Fibroblast of skin of scalp (primary cell): Measurements from ENCODE around the gene CMSS1.
A peak's percentile ranks its signal among the peaks of the same experiment; 100 is the strongest.

Experiments
- DNase-seq: peaks from one replicate; pipeline ENCODE4 v3.0.0-alpha.2; 2013

The CMSS1 gene

DNA sequence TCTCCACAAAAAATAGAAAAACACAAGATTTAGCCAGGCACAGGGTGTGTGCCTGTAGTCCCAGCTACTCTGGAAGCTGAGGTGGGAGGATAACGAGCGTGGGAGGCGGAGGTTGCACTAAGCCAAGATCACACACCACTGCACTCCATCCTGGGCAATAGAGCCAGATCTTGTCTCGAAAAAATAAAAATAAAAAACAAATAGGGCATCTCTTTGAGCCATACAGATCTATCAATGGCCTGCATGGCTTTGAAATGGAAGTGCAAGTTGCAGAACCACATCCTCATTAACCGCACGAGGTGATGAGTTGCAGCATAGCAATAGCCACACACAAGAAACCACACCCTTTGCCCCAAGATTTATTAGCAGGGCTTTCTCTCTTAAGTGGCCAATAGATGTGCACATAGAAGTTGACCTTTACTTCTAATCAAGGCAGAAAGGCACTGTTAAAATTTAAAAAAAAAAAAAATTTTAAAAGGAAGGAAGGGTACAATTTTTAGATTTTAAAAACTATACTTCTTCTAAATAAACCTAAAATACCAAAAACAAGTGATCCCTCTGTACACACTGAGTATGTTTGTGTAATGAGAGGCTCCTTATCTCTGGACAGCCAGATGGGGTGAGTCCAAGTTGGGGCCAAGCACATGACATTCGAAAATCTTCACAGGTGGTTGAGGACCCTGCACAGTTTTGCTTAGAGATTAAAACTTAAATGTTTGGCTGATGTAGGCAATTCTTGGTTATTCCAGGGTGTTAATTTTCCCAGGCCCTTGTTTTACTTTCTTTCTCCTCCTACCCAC lies 243.2 kb downstream of the CMSS1 start:
- DNase-seq, result no peak

DNA sequence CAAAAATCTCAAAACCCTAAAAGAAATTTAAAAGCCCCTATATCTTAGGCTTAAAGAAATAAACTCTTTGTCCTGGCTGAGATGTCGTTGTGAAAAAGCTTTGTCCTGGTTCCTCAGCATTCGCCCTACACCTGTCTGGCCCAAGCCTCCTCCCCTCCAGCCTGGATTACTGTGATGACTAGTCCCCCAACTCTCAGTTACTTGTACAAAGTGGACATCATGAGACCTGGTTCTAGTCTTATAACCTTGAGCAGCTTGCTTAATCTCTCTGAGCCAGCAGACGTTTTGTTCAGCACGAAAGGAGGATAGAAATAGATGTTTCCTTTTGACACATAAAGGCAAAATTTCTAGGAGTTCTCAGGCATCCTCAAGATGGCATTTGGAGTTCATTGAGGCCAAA lies 245.0 kb downstream of the CMSS1 start:
- DNase-seq, result no peak

DNA sequence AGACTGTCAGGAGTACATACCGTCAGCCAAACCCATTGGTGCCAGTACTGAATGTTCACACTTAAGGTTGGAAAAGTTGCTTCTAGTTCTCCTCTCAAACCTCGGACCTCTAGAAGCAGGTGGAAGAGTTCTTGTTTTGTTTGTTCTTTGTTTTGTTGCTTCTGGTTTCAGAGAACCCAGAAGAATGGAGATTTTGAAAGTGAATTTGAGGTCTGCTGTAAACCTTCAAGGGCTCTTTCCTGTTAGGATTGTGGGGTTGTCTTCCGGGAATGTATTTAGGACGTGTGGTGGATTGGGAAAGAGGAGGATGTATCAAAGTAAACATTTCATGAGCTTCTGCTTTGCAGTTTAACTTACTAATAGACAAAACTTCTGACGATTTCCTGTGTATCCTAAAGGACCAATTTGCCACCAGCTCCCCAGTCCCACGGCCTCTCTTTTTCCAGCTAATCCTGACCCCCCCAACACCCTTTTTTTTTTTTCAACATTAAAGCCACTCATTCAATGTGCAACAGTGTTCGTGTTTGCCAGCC lies 246.3 kb downstream of the CMSS1 start:
- peak; percentile 56 for DNase-seq

DNA sequence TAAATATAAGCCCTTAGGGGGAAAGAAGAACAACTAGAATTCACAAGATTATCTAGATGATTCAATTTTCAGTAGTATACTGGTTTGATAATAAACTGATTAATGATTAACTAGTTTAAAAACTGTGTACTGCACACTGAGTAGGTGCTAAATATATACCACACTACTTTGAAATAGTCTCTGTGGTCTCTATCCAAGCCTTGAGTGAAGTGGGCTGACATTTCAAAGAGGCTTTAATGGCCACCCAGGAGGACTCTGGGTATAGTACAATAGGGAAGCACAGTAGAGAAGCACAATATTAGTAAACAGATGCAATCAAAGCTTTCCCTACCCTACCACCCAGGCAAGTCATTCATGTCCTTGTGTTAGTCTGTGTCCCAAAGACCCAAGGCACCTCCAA lies 249.9 kb downstream of the CMSS1 start:
- DNase-seq, result no peak

DNA sequence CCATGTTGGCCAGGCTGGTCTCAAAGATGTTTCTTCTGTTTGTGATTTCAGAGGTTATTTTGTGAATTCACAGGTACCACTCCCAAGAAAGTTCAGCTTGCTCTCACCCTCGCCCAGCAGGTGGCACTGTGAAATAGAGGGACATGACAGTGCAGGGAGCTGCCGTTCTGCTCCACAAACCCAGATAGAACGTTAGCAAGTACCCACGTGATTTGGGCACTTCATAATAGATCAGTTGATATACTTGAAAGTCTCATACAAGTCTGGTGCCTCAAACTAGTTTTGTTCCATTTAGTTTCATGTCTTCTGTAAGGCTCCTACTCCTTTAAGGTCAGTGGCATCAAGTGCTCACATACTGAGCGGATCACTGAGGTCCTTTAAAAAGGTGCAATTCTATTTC lies 251.2 kb downstream of the CMSS1 start:
- DNase-seq, result peak; percentile 80

DNA sequence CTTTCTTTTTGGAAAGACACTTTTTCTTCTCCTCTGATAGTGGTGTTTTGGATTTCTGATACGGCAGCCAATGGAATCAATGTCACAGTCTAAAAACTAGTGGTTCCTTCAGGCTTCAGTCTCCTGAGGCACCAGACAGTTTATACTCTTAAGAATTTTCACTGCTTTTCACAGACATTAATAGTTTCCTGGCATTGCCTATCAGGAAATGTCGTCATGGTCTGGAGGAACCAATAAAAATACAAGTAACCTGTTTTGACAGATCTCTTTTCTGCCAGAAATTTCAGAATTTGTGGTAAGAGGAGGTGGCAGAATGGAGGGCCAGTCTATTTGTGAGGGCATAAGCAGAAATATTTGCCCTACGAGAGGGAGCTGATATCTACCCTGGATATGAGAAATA lies 251.8 kb downstream of the CMSS1 start:
- DNase-seq, result no peak

DNA sequence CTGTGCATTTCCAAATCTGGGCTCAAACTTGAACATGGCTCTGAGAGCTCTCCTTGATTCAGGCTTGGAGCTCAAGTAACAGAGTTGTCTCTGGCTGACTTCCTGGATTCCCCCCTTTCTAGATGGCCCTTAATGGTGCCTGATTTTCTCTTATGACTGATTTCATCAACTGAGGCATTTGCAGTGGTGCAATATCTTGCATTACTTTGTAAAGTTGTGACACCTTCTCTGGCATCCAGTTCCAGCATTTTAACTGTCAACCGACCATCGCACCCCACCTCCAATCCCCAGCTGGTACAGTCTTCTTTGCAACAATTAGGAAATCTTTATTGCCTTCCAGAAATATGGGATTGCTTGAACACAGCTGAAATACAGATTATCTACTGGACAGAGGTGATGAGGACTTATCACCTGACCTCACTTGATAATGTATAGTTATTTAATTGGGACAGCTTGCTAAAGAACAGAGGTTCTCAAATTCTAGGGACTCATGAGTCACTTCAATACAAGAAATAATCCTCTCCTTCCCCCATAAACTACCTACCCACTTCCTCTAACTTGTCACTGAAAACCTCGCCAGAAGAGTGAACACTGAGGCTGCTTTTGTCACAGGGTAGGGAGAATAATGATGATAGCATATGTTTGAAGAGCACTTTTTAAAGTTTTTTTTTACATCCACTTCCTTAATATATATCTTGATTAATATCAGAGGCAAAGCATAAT lies 254.8 kb downstream of the CMSS1 start:
- no peak for DNase-seq

GRCh38 chr3:100073049-100073713 lies 255.5 kb downstream of the CMSS1 start:
- no peak for DNase-seq

DNA sequence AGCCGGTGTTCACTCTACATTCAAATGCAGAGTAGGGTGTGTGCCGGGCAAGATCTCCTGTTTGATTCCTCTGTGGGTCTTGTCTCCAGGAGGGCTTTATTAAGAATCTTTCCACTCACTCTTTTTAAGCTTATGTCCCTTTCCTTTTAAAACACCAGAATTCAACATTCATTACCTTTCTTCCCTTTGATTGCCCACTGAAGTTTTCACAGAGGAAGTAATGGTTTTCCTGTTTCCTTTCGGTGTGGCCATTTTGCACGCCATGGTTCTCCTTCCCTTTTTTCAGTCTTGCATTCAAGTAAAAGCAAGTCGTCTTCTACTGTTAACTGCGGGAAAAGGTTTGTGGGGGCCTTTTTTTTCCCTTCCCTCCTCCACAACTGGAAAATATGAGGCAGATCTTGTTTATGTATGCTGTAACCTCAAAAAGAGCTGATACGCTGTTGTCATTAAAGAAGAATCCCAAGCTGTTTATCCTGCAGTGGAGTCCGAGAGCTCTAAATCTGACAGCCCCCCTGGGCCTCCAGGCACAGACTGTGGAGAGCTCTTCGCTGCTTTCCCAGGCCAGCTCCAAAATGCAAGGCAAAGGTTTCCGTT lies 256.1 kb downstream of the CMSS1 start:
- DNase-seq, result peak; percentile 92

DNA sequence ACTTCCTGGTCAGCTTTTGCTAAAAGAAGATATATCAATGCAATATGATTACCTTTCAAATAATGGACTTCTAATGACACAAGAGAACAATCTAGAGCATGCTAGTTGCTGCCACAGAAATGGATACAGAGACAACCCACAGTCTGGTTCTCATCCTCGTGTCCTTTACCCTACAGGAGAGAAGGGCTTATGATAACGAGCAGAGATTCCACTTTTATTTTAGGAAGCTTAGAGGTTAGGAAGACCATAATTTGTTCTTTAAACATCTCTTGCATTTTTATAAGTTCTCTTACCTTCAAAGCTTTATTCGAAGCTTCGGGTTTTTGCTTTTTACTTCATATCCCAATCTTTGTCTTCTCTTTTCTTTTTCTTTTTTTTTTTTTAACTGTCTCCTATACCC lies 257.5 kb downstream of the CMSS1 start:
- no peak for DNase-seq

DNA sequence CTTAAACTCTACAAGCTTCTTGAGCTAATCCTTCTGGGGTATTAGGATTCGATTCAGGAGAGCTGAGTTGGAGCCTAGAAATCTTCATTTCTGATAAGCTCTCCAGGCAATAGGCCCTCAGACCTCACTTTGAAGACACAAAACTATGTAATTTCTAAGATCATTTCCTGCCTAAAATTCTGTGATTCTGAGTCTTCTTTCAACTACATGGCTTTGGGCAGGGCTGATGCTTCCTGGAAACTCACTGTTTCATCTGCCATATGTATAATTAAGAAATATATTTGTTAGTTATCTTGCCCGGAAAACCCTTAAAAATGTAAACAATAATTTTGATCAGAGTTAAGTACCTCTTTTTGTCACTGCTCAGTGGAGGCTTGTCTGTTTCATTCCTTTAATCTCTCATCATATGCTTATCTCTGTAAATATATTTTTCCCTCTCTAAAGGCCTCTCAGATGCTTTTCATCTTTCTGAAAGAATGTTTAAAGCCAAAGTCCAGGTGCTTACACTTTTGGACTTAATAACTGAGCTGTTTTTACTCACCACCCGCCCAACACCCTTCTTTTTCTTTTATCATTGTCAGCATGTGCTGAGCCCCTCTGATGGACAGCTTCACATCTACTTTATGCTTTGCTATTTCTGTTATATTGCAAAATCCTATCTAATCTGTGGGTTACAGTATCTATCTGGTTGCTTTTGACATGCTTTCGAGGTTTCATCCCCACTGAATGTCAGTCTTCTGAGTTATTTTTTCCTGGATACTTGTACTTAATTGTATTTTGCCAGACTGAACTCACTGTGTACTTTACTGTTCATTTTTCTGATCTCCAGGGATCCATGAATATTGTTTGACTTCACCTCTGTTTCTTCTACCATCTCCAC lies 258.4 kb downstream of the CMSS1 start:
- no peak for DNase-seq

DNA sequence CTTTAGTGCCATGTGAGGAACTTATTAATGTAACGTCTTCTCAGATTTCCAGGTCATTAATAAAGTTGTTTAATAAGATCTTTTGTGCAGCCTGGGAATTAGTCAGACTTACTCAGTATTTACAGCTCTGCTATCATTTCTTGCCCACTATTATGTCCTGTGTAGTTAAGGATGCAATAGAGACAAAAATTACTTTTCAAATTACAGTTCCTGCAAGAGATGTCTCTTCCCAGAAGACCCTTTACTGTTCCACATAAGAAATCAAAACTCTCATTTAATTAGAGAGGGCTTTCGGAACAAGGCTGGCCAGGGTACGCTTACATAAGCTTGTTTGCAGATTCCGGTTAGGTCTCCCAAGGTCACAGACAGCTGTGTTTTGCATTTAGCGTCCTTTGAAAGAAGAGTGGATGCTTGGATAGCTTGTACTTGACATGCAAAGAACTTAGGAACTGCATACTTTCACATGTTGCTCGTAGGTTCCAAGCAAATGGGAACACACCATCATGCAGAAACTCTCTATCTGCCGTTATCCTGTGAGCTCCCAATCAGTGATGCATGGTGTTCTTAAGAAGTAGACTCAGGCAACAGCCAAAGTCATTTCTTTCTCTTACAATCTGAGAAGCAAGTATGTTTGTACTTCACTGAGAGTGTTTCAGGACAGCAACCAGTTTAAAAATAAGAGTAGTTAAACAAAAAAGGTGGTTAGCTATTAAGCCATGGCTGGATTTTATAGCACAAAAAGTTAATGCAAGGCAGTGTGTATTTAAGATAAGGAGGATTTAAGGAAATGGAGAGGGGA lies 259.3 kb downstream of the CMSS1 start:
- no peak for DNase-seq

- no peak for DNase-seq
Measured at GRCh38 chr3:100079328-100079727, 261.7 kb downstream of the CMSS1 start.

- peak; percentile 90 for DNase-seq
Measured at GRCh38 chr3:100080573-100080972, 262.9 kb downstream of the CMSS1 start.

DNA sequence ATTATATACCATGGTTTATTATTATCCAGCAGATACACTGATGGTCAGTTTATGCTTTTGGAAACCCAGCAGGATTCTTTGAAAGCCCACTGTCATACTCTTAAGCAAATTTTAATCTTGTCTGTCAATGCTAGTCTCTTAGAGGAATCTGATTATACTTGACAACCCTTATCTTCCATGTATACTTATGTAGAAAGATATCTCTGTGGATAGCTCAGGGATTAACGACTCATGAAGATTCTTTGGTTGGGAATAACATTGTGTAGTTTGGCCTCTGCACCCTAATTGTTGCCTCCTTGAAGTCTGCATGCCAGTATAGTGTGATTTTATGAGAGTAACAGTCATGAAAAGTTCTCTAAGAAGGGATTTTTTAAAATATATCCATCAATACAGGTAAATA lies 263.6 kb downstream of the CMSS1 start:
- DNase-seq, result peak; percentile 42

GRCh38 chr3:100081986-100082692 lies 264.5 kb downstream of the CMSS1 start:
- DNase-seq, result peak; percentile 81

DNA sequence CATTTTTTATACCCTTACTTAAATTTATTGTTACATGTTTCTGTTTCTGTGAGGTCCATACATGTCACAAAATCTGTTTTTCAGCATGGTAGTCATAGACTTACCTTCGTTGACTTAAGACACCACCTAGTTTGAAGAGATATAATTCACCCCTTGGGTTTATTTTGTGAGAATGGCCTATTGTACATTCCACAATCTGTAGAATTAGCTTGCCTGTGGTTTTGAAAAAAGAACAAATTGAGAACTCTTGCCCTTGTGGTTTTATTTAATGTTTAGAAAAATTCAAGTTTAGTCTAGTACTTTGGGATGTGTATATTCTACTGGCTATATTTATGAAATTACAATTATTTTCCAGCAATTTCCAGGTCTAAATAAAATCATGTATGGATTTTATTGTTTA lies 265.1 kb downstream of the CMSS1 start:
- peak; percentile 66 for DNase-seq

DNA sequence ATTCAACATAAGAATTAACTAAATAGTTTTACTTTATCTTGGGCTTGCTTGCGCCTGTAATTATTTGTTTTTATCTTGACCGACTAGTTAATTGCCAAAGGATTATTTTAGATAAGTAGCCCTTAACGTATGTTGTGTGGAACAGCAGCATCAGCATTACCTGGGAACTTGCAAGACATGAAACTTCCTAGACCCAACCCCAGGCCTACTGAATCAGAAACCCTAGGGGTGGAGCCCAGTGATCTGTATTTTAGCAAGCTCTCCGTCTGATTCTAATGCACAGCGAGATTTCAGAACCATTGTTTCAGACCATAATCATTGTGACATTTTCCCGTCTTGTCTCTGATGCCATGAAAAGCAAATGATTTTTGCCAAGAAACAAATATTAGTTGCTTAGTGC lies 265.5 kb downstream of the CMSS1 start:
- no peak for DNase-seq

DNA sequence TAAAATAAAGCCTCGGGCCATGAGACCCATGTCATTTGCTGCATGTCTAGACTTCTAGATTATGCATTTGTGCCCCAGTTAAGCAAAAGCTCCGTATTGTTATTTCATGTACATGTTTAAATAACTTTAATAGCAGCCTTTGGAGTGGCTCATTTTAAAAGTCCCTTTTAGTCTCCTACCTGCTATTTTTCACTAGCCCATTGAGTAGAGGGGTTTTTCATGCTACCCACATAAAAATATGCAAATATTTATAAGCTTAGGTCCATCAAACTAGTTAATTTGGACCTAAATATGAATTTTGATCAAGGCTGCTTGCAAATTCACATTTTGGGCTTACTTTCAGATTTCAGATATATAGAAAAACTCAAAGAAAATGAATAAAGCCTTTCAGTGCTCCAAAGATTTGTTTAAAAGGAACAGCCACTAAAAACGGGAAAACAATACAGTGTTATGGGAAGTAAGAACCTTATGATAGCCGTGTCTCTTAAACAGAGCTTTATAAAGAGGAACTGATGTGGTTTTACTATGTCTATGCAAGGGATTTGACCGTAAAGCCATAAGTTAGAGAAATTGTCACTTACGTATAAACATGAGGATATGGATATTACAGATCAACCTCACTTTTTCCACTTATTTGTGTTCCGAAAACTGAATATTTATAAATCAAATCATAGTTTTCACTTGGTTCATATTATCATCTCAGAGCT lies 266.6 kb downstream of the CMSS1 start:
- DNase-seq, result no peak

DNA sequence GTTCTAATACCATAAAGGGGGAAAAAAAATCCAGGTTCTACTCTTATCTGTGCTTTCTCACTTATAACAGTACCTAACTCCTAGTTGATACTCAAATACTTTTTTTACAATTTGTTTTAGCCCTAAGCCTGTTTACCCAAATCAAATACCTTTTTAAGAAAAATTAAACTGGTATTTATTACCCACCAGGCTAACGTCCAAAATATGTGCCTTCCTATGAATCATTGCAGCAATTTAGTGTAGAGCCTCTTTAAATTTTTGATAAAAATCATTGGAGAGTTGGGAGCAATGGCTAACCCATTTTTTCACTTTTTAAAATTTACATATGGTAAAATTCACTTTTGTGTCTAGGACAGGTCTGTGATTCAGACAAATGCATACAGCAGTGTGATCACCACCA lies 268.7 kb downstream of the CMSS1 start:
- no peak for DNase-seq
